Upper lobe of left lung (tissue), 6 donors: ENCODE data around the gene PPP2R2C. TPM values are rescaled to one million over a fixed set of nuclear protein-coding genes. Genes with fewer than 3 reads are reported as not detected.

ENCODE experiments used
- ATAC-seq, 2 donors: fragments of 200-7000 bp; cut with Tn5 transposase; one replicate each; pipeline ENCODE4 v1.9.1; 2022; ENCODE audit warnings: mild to moderate bottlenecking in 2 of 2, moderate library complexity in 2 of 2; ENCODE audit not compliant: low FRiP score in 2 of 2
- DNase-seq, 2 donors: peaks; one replicate each; pipeline ENCODE4 v3.0.0-alpha.2; 2019 to 2020
- H3K27ac ChIP-seq, 4 donors: fragments of 200-600 bp; sonication (generic); one replicate each; pipeline ENCODE4 v1.5.1; 2016 to 2019
- H3K27me3 ChIP-seq, 4 donors: fragments of 200-600 bp; sonication (generic); one replicate each; pipeline ENCODE4 v1.5.1; 2017 to 2019
- H3K36me3 ChIP-seq, 4 donors: fragments of 200-600 bp; sonication (generic); one replicate each; pipeline ENCODE4 v1.5.1; 2016 to 2019
- H3K4me1 ChIP-seq, 4 donors: fragments of 200-600 bp; sonication (generic); one replicate each; pipeline ENCODE4 v1.5.1; 2018 to 2019
- H3K4me3 ChIP-seq, 4 donors: fragments of 200-600 bp; sonication (generic); one replicate each; pipeline ENCODE4 v1.5.1; 2017 to 2019; ENCODE audit warnings: mild to moderate bottlenecking in 2 of 4, moderate library complexity in 1 of 4
- H3K9me3 ChIP-seq, 4 donors: fragments of 200-600 bp; sonication (generic); one replicate each; pipeline ENCODE4 v1.5.1; 2018 to 2019
- CTCF ChIP-seq, 6 experiments: fragments of 450-650 bp in 4 of 6; fragments of 200-600 bp in 2 of 6; sonication (generic) in 2 of 6; IDR thresholded peaks; one replicate each; pipeline ENCODE4 v1.5.1; 2016 to 2019; ENCODE audit warnings: antibody characterized with exemption in 6 of 6
- EP300 ChIP-seq, 4 donors: sonication (generic); formaldehyde crosslinking; IDR thresholded peaks; one replicate each; pipeline ENCODE4 v1.5.1; 2017; ENCODE audit warnings: antibody characterized with exemption in 4 of 4, control low read depth in 2 of 4
- POLR2A ChIP-seq, 4 donors: fragments of 450-650 bp; IDR thresholded peaks; one replicate each; pipeline ENCODE4 v1.5.1; 2016 to 2017; ENCODE audit warnings: antibody characterized with exemption in 4 of 4, mild to moderate bottlenecking in 2 of 4
- POLR2AphosphoS5 ChIP-seq, 2 donors: sonication (generic); formaldehyde crosslinking; IDR thresholded peaks; one replicate each; pipeline ENCODE4 v1.5.1; 2017; ENCODE audit warnings: antibody characterized with exemption in 2 of 2
- WGBS, 2 donors: methylation state at CpG; one replicate each; pipeline ENCODE4 v1.1.5; 2017 to 2018; 5-methylcytosine and 5-hydroxymethylcytosine counted together
- total RNA-seq, 6 donors: library from RNA; depleted of rRNA in 4 of 6; stranded (reverse); fragments of >200 nt in 4 of 6; gene quantifications; one replicate each; pipeline versions ENCODE4 v1.1.0 to v1.2.1, GENCODE V29; 2016 to 2021
- donor health status: DM: no; HTN: no; CAD: no; lungs with moderate emphysema.
- donor health status: DM: no; HTN: yes; CAD: no; lungs with severe emphysema.

PPP2R2C gene
- total RNA-seq, 6 donors from 2014 or later, result 0.09 to 0.17 TPM; not detected in 4

- 73 to 75% methylated on average over 6 of the region's 6 CpGs for WGBS, 2 donors
- H3K27me3 ChIP-seq, result peaks cover 0 to 12% (median 0%) of the 10 kb centered on the region in 4 donors
Observed at GRCh38 chr4:6444582-6444981, 27.8 kb downstream of the PPP2R2C start.

GRCh38 chr4:6443035-6444023 is 29.1 kb downstream of the PPP2R2C start:
- Histone ChIP-seq H3K27ac (no peak overlapping the region), H3K9me3 (no peaks in the 10 kb centered on the region), H3K36me3 (no peaks in the 10 kb centered on the region), H3K4me1 (no peaks in the 10 kb centered on the region), H3K27me3 (peaks cover 0 to 12% (median 0%) of the 10 kb centered on the region in 4 donors), H3K4me3 (no peak overlapping the region)
- ATAC-seq (no peak), DNase-seq (no peak)
- TF ChIP-seq EP300 (IDR thresholded peaks at IDR 0.05), result no peak
- TF ChIP-seq CTCF (IDR thresholded peaks at IDR 0.05), result no peak
- TF ChIP-seq POLR2A (IDR thresholded peaks at IDR 0.05), result no peak
- no peak for TF ChIP-seq POLR2AphosphoS5 (IDR thresholded peaks at IDR 0.05)
- WGBS, 2 donors, result 84 to 89% methylated on average over 13 to 19 of the region's 21 CpGs

More at GRCh38 chr4:6444582-6444981, 27.8 kb downstream of the PPP2R2C start:
- H3K9me3 ChIP-seq, result no peaks in the 10 kb centered on the region
- no peaks in the 10 kb centered on the region for H3K4me1 ChIP-seq
- ATAC-seq (no peak), DNase-seq (no peak)
- H3K36me3 ChIP-seq, result no peaks in the 10 kb centered on the region
- no peak overlapping the region for H3K27ac ChIP-seq
- TF ChIP-seq EP300 (IDR thresholded peaks at IDR 0.05), result no peak
- TF ChIP-seq POLR2A (IDR thresholded peaks at IDR 0.05), result no peak
- no peak for TF ChIP-seq POLR2AphosphoS5 (IDR thresholded peaks at IDR 0.05)
- no peak for TF ChIP-seq CTCF (IDR thresholded peaks at IDR 0.05)
- H3K4me3 ChIP-seq, result no peak overlapping the region

GRCh38 chr4:6442555-6442954 is 29.9 kb downstream of the PPP2R2C start:
- Histone ChIP-seq H3K9me3 (no peaks in the 10 kb centered on the region), H3K4me3 (no peak overlapping the region), H3K36me3 (no peaks in the 10 kb centered on the region), H3K27me3 (peaks cover 0 to 7% (median 0%) of the 10 kb centered on the region in 4 donors), H3K4me1 (no peaks in the 10 kb centered on the region), H3K27ac (no peak overlapping the region)
- TF ChIP-seq POLR2A (IDR thresholded peaks at IDR 0.05) (no peak), POLR2AphosphoS5 (IDR thresholded peaks at IDR 0.05) (no peak), CTCF (IDR thresholded peaks at IDR 0.05) (no peak), EP300 (IDR thresholded peaks at IDR 0.05) (no peak)
- 77 to 80% methylated on average over 4 to 8 of the region's 8 CpGs for WGBS, 2 donors
- DNase-seq (no peak), ATAC-seq (no peak)

GRCh38 chr4:6441758-6442157 is 30.7 kb downstream of the PPP2R2C start:
- Histone ChIP-seq H3K4me1 (no peaks in the 10 kb centered on the region), H3K9me3 (no peaks in the 10 kb centered on the region), H3K4me3 (no peak overlapping the region), H3K36me3 (no peaks in the 10 kb centered on the region), H3K27ac (no peak overlapping the region), H3K27me3 (peaks cover 0 to 7% (median 0%) of the 10 kb centered on the region in 4 donors)
- TF ChIP-seq EP300 (IDR thresholded peaks at IDR 0.05) (no peak), POLR2A (IDR thresholded peaks at IDR 0.05) (no peak), CTCF (IDR thresholded peaks at IDR 0.05) (no peak), POLR2AphosphoS5 (IDR thresholded peaks at IDR 0.05) (no peak)
- WGBS, 2 donors, result 91 to 96% methylated on average over 3 to 7 of the region's 7 CpGs
- ATAC-seq (no peak), DNase-seq (no peak)
